GM21423 (cell line): ENCODE data around the gene CTXN1.
"Not testable (repeated sequence)": the region's sequence is repeated elsewhere in the genome, so short reads cannot be mapped to it uniquely, and the experiment has no call there.

Experiments
- ATAC-seq: cut with Tn5 transposase; IDR thresholded peaks from one replicate; pipeline ENCODE4 v1.9.1; 2021; ENCODE audit warnings: mild to moderate bottlenecking, moderate library complexity; ENCODE audit not compliant: unreplicated experiment

Gene CTXN1

GRCh38 chr19:7926021-7926726 lies at the start of gene CTXN1:
CTXN1 (minus strand) TSS chr19:7926135; CDS start chr19:7925538, 597 bp downstream.
- no peak for ATAC-seq

DNA sequence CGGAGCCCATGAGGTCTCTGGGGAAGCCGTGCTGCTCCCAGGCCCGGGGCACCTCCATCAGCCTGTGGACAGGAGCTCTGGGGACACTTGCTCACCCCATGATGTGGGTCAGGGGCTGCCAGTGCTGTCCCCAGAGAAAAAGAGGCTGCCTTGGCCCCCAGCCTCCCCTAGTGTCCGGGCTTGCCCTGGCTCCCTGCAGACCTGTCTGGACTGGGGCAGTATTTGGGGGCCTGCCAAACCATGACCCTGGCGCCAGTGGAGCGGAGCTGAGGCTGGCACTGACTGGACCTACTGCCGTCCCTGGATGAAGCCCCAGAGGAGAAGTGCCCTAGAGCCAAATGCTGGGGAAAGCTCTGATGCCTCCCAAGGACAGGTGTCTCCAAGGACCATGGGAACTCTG lies 49.1 kb upstream of the CTXN1 start:
- no peak for ATAC-seq

DNA sequence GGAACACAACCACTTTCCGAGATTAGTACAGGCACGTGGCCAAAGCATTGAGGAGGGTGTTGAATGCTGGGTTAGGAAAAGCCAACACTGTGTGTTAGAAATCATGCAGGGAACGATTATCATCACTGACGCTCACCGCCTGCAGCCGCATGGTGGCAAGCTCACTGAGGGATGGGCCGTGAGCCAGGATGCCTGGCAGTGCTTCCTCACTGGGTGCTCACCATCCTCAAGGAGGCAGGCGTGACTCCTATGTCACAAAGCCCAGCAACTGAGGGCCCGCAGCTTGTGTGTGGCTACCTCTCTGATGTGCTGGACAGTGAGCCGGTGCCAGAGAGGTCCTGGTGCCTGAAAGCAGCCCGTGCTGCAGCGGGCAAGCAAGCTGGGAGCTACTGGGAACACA lies 47.9 kb upstream of the CTXN1 start:
- no peak for ATAC-seq

DNA sequence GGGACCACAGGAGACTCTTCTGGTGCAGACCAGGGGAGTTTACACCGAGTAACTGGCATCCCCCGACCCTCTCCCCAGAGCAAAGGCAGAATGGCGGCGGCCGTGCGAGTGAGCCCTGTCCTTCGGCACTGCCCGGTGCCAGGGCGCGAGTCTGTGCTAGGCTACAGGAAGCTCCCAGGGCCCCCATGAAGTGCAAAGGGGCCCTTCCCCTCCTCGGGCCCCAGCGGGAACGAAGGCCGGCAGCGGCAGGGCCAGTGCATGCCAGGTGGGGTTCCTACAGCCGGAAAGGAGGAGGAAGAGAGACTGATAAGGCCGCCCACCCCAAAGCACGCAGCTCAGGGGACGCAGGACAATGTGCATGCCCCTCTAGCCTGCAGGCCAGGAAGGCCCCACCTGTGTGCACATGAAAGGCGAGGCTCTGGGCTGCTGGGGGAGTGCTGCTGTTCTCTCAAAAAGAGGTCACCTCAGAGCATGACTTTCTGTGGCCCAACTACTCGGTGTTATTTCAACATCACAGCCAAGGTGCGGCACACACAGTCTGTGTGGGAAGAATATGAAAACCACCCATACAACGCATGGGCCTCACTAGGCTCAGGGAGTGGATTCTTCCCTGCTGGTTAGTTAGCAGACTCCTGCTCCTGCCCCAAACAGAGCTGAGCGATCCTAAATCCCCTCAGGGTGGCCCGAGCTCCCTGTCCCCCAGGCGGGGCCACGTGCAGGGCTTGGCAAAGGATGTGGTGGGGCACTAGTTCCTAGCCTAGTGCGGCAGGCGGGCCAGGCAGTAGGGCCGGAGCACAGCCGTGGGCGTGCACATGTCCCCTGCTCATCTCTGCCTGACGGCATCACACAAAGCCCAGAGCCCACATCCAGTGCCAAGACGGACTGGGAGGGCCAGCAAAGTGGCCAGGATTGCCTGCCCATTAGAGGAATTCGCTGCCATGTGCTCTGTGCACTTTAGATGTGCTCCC lies 45.9 kb upstream of the CTXN1 start:
- no peak for ATAC-seq

DNA sequence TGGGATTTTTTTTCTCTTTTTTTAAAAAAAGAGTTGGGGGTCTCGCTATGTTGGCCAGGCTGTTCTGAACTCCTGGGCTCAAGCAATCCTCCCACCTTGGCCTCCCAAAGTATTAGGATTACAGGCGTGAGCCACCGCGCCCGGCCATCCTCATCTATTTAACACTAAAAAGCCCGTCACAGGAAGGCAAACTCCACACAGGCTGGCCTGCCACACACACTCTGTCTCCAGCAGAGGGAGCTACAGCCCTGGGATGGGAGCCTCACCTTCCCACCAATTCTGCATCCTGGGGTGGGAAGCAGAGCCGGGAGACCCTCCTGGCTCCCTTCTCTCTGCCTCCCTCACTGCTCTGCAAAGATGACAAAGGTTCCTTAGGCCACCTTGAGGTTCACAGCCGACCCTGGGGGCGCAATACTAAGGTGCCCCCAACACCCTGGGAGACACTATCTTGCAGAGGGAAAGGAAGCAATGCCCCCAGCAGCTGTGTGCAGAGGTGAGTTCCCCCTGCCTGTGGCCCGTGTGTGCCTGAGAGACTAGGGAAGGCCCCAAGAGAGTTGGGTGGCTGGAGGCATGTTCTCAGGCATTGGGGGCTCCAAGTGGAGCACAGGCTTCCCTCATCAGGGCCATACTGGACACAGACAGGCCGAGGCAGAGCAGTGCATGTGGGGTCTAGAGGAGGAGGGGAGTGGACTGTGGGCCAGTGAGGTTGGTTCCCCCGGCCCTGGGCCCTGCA lies 44.9 kb upstream of the CTXN1 start:
- no peak for ATAC-seq

DNA sequence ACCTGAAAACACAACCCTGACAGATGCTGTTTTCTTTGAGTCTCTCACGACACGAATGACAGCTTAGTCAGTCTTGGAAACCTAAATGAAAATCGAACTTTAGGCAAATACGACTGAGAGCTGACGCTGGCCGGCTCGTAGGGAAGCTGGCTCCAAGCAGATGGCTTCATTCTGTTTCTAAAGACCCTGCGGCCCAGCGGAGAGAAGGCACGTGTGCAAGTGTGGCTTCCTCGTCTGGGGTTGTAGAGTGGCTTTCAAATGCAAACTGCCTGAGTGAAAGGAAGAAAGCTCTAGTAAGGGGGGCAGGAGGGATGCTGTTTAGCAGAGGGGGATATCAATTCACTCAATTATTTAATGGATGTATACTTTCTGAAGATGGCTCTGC lies 43.6 kb upstream of the CTXN1 start:
- no peak for ATAC-seq

GRCh38 chr19:7968796-7969554 lies 43.0 kb upstream of the CTXN1 start:
- ATAC-seq, result no peak

- no peak for ATAC-seq
Measured at GRCh38 chr19:7968008-7968795, 42.3 kb upstream of the CTXN1 start.

DNA sequence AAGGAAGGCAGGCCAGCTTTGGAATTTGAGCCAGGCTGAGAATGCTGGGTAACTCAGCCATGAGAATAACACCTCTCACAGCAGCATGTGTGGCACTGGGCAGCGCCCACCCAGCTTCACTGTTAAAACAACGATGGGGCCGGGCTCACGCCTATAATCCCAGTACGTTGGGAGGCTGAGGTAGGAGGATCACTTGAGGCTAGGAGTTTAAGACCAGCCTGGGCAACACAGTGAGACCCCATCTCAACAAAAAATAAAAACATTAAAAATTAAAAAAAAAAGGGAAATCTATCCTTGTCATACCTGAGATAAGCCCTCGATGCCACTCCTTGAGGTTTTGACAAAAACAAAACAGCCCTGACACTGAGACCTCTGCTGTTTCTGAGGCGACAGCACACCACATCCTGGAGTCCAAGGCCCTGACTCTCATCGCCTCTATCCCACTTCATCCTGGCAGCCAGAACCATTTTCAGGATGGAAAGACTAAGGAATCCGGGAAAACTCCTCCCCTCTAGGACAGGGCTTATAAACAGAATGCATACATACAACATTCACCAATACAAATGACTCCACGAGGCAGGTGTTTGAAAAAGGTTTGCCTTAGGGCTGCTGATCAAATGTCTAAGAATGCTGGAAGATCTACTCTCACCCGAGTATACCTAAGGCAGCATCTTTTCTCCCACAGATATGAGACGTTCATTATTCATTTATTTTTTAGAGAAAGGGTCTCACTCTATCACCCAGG lies 40.2 kb upstream of the CTXN1 start:
- ATAC-seq, result no peak

GRCh38 chr19:7965259-7965841 lies 39.4 kb upstream of the CTXN1 start:
- no peak for ATAC-seq

GRCh38 chr19:7963566-7963965 lies 37.6 kb upstream of the CTXN1 start:
- no peak for ATAC-seq

GRCh38 chr19:7962644-7963268 lies 36.8 kb upstream of the CTXN1 start:
- no peak for ATAC-seq

- no peak for ATAC-seq
Measured at GRCh38 chr19:7961920-7962626, 36.1 kb upstream of the CTXN1 start.

DNA sequence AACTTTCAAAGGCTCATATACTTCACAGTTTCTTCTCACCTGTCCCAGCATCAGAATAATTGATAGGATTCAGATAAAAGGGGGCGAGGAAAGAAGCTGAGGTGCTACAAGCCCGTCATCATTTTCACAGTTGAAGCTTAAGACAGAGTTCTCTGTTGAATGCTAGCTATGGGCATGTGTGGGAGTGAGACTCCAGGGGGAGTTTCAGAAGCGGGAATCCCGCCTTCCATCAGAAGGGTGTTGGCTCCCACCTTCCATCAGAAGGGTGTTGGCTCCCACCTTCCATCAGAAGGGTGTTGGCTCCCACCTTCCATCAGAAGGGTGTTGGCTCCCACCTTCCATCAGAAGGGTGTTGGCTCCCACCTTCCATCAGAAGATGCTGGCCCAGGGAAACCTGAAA lies 35.1 kb upstream of the CTXN1 start:
- not testable (repeated sequence) for ATAC-seq

GRCh38 chr19:7959211-7959610 lies 33.3 kb upstream of the CTXN1 start:
- ATAC-seq, result no peak

GRCh38 chr19:7955696-7956095 lies 29.8 kb upstream of the CTXN1 start:
- no peak for ATAC-seq

GRCh38 chr19:7953576-7953975 lies 27.6 kb upstream of the CTXN1 start:
- ATAC-seq, result no peak

DNA sequence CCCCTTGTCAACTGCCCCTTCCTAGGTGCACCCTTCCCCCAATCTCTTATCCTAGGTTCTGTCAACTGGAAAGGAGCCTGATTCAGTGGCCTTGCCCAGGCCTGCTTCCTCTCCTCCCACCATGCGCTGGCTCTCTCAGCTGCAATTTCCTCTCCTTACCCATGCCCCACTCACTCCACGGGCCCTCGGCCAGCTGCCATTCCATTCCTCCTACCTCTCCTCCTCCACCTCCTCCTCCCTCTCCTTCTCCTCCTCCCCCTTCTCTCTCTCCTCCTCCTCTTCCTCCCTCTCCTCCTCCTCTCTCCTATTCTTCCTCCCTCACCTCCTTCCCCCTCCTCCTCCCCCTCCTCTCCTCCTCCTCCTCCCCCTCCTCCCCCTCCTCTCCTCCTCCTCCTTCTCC lies 27.1 kb upstream of the CTXN1 start:
- no peak for ATAC-seq
